T47D (cell line): ENCODE measurements around the gene TCIRG1.

Experiments used
- DNase-seq, 2 experiments: peaks; one replicate each; pipeline versions ENCODE4 v3.0.0 to v3.0.0-alpha.2; 2011 to 2012; ENCODE audit warnings: low read depth in 1 of 2, low spot score in 1 of 2
- JUND ChIP-seq: IDR thresholded peaks from 2 replicates; pipeline ENCODE4 v1.6.1; 2012; ENCODE audit warnings: low read depth
- in situ Hi-C: cut with HindIII; loops from 2 replicates; pipeline ENCODE4 v1.10.0; 2016; ENCODE audit warnings: low sequenced_read_pairs, low pct_unique_long_range_greater_than_20kb

The TCIRG1 gene

GRCh38 chr11:68028802-68029545, 9.9 kb upstream of the TCIRG1 start:
- in situ Hi-C loops = no loop called here

GRCh38 chr11:68030318-68031143, 8.3 kb upstream of the TCIRG1 start, which contains the start of gene NDUFS8:
Gene NDUFS8 (plus strand): TSS chr11:68030681. CDS start chr11:68032152, 1,471 bp downstream.
- TF ChIP-seq JUND = no peak
- in situ Hi-C loops = no loop called here
- peak; percentile 100 for DNase-seq

More at GRCh38 chr11:68028802-68029545, 9.9 kb upstream of the TCIRG1 start:
- TF ChIP-seq JUND = no peak
- no peak for DNase-seq

GRCh38 chr11:68031144-68031464, 7.7 kb upstream of the TCIRG1 start:
- in situ Hi-C loops = no loop called here
- TF ChIP-seq JUND = no peak
- no peak for DNase-seq

- in situ Hi-C loops = no loop called here
- no peak for DNase-seq
- no peak for TF ChIP-seq JUND
Measured at GRCh38 chr11:68032003-68032402, 6.8 kb upstream of the TCIRG1 start.

GRCh38 chr11:68032997-68033707, 5.7 kb upstream of the TCIRG1 start:
- no peak for TF ChIP-seq JUND
- in situ Hi-C loops = no loop called here
- DNase-seq = no peak

GRCh38 chr11:68033708-68034045, 5.1 kb upstream of the TCIRG1 start:
- in situ Hi-C loops = no loop called here
- no peak for TF ChIP-seq JUND
- no peak for DNase-seq

- TF ChIP-seq JUND = no peak
- in situ Hi-C loops = no loop called here
- no peak for DNase-seq
Measured at GRCh38 chr11:68035266-68035876, 3.5 kb upstream of the TCIRG1 start.

GRCh38 chr11:68036141-68036716, 2.6 kb upstream of the TCIRG1 start:
- no peak for TF ChIP-seq JUND
- DNase-seq = no peak
- in situ Hi-C loops = no loop called here

GRCh38 chr11:68036717-68037239, 2.0 kb upstream of the TCIRG1 start:
- no peak for TF ChIP-seq JUND
- DNase-seq = no peak
- in situ Hi-C loops = no loop called here

GRCh38 chr11:68037411-68038225, 1.2 kb upstream of the TCIRG1 start:
- in situ Hi-C loops = no loop called here
- DNase-seq = no peak
- TF ChIP-seq JUND = no peak

- in situ Hi-C loops = no loop called here
- no peak for TF ChIP-seq JUND
- peak in 1 of 2 experiments; percentile 57 for DNase-seq
Measured at GRCh38 chr11:68038226-68038717, 553 bp upstream of the TCIRG1 start.
